HG03025 (cell line): Measurements from ENCODE around the gene IL1R2.
"Not testable (repeated sequence)": the region's sequence is repeated elsewhere in the genome, so short reads cannot be mapped to it uniquely, and the experiment has no call there.

Experiments used
- ATAC-seq: cut with Tn5 transposase; IDR thresholded peaks from one replicate; pipeline ENCODE4 v1.9.1; 2021; ENCODE audit warnings: mild to moderate bottlenecking, moderate library complexity; ENCODE audit not compliant: unreplicated experiment, low FRiP score

Gene IL1R2

DNA sequence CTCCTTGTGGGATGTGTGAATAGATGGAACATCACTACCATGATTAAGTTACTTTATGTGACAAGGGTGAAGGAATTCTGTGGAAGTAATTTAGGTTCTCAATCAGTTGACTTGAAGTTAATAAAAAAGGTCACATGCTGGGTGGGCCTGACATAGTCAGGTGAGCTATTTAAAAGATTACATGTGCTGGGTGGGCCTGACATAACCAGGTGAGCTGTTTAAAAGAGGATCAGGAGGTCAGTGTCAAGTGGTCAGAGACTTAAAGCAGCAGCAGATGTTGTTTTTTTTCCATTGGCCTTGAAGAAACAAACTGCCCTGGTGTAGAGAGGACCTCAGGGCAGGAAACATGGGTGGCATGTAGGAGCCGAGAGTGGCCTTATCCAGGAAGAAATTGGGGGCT is 3.3 kb downstream of the IL1R2 start:
- no peak for ATAC-seq

DNA sequence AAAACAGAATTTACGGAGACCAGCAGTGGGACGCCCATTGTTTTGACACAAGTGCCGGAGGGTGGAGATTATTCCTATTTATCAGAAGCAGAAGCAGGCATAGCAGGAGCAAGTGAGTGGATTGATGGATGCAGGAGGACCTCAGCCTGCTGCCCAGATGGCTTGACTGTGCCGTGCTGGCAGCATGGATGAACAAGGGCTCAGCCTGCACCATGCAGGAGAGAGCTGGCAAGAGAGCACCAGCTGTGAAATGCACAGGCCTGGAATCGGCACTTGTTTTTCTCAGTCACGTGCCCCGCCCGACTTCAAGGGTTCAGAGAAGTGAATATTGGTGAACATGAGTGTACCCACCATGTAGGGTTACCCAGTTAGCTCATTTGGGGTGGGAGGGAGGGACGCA is 4.0 kb downstream of the IL1R2 start:
- ATAC-seq, result no peak

DNA sequence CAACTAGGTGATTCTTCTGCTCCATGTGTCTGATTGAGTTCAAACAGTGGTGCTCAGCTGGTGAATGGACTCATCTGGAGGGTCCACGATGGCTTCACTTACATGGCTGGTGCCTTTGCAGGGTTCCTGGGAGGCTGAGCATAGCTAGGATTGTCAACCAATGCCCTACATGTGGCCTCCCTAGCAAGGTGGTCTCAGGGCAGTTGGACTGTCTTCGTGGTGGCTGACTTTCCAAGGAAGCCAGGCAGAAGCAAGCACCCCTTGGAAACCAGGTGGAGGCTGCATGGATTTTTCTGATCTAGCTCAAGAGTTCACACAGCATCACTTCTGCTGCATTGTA is 6.8 kb downstream of the IL1R2 start:
- ATAC-seq, result no peak

DNA sequence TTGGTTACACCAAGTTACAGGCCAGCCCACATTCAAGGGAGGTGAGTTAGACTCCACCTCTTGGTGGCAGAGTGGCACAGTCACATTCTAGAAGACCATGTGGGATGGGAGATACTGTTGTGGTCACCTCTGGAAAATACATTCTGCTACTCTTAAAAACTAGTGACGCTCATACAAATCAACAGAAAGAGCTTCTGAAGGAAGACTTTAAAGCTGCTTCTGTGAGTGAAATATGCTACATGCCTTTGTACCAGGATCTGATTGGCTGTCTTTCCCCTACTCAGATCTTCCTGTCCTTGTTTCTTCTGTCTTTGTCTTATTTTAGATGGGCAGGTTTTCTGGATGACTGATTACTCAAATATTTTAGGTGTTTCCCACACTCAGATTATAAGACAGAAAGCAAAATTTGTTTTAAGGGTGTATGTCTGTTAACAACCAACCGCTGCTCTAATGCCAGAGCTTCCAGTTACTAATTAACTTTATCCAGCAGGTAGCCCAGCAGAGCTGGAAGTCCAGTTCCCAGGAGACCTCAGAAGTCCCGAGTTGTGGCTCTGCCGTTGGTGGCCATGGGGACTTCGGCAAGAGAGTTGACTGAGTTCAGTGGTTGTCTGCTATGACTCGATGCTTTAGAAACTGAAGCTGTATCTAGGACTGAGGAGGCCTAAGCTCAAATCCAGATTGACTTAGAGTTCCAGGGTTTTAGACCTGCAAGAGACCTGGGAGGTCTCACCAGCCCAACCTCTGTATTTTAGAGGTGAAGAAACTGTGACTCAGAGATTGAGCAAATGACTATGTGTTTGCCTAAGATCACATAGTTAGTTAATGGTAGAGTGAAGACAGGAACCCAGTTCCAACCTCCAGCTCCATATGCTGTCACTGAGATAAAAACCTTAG is 7.4 kb downstream of the IL1R2 start:
- ATAC-seq, result no peak

DNA sequence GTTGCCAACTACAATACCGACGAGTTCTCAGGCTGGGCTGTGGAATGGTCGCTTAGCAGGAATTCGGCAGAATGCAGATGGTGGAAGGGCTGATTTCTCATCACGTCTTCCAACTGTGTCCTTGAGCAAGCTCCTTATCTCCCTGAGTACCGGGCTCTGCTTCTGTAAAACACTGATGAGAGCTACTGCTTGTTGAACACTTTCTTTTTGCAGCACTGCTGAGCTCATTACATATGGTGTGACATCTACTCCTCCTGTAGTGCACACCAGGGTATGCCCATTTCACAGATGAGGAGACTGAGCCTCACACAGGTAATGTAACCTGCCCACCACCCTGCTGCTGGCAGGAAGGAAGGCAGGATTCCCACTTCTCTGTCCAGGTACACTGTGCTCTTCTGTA is 8.3 kb downstream of the IL1R2 start:
- ATAC-seq, result no peak

DNA sequence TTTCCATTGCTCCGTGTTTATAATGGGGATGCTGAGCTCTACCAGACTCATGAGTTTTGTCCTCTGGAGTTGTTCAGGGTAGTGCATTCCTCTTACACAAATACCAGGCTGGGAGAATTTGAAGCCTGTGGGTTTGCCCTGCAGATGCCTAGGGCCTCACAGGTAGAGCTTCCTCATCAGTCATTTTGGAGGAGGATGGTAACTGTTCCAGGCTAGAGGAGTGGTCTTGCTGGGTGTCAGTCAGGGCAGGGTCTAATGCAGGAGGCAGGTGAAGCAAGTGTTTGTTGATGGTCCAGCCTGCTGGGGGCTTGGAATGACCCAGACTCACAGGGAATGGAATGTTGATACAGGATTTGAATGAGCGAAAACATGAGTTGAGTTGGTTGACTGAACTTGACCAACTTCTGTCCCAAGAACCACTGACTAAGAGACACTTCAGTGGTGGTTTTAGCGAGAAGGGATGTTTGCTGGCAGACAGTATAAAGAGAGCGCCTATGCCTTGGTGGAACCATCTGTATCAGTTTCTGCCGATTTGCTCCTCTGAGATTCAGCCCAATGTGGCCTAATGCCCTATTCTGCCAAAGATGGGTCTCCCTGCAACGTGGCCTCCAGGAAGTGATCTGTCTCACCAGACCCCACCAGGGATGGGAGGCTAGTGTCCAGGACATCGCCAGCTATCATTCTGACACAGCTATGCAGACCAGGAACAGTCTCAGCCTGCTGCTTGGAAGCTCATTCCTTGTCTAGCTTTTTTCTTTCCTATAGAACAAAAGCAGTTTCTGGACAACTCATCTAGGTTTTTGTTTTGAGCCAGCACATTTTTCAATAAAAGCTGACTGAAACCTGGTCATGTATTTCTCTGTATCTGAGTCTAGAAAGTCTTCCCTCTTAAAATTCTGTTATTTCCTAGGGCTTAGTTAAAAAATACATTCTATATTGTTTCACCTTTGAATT is 9.3 kb downstream of the IL1R2 start:
- no peak for ATAC-seq

DNA sequence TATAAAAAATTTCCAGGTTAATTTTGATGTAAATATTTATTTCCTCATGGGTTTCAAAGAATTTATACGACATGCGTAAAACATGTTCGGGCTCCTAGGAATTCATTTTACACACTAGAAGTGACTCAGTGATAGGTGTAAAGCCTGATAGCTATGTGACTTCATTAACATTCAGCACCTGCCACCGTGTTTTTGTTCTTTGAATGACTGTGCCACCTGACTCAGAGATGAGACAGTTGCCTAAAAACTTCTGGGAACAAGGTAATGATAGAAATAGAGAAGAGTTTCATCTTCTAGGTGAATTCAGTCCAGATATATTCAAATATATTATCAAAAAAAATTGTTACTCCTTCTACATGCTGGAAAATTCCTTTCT is 10.0 kb downstream of the IL1R2 start:
- ATAC-seq, result no peak

DNA sequence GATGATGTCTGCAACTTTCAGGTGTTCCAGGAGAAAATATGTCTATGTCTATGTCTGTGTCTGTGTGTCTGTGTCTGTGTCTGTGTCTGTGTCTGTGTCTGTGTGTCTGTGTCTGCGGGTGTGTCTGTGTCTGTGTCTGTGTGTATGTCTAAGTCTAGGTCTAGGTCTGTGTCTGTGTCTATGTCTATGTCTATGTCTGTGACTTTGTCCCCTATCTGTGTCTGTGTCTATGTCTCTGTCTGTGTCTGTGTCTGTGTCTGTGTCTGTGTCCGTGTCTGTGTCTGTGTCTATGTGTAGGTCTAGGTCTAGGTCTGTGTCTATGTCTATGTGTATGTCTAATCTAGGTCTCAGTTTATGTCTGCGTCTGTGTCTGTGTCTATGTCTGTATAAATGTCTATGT is 10.5 kb downstream of the IL1R2 start:
- ATAC-seq, result no peak

DNA sequence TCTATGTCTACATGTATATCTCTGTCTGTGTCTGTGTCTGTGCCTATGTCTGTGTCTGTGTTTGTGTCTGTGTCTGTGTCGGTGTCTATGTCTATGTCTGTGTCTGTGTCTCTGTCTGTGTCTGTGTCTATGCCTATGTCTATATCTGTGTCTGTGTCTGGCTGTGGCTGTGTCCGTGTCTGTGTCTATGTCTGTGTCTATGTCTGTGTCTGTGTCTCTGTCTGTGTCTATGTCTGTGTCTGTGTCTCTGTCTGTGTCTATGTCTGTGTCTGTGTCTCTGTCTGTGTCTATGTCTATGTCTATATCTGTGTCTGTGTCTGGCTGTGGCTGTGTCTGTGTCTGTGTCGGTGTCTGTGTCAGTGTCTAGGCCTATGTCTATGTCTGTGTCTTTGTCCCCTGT is 11.1 kb downstream of the IL1R2 start:
- not testable (repeated sequence) for ATAC-seq

DNA sequence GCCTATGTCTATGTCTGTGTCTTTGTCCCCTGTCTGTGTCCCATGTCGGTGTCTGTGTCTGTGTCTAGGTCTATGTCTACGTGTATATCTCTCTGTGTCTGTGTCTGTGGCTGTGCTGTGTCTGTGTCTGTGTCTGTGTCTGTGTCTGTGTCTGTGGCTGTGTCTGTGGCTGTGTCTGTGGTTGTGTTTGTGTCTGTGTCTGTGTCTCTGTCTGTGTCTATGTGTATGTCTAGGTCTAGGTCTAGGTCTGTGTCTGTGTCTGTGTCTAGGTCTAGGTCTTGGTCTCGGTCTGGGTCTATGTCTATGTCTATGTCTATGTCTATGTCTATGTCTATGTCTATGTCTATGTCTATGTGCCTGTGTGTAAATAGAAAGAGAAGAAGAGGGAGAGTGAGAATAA is 11.9 kb downstream of the IL1R2 start:
- no peak for ATAC-seq

DNA sequence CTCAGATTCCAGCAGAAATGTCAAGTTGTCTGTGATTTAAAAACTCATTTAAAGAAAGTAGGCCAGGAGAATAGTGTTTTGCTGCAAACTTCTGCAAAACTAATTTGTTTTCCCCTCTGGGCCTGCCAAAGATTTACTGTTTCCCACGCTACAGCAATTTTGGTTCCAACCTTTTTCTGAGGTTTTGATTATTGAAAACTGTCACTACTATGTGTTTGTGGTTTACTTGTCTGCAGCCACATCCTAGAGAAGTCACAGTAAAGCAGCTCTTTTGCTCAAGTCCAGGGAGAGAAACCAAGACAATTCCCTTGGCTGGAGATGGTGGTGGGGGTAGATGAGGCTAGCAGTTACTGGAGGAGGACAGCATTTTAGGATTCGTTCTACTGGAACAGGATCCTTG is 12.8 kb downstream of the IL1R2 start:
- ATAC-seq, result no peak

DNA sequence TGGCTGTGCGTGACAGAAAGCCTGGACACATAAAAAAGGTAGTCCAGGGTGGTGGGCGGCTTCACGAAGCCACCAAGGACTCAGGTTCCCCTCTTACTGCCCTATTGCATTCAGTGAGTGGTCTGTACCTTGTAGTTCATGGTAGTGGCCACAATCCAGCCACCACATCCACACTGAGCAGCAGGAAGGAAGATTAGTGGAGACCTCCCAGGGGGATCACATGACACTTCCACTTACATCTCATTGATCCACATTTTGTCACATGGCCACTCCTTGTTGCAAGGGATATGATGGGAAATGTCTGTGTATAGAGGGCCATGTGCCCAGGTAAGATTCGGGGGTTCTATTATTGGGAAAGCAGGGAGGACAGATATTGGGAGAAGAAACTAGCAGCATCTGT is 13.7 kb downstream of the IL1R2 start:
- no peak for ATAC-seq

DNA sequence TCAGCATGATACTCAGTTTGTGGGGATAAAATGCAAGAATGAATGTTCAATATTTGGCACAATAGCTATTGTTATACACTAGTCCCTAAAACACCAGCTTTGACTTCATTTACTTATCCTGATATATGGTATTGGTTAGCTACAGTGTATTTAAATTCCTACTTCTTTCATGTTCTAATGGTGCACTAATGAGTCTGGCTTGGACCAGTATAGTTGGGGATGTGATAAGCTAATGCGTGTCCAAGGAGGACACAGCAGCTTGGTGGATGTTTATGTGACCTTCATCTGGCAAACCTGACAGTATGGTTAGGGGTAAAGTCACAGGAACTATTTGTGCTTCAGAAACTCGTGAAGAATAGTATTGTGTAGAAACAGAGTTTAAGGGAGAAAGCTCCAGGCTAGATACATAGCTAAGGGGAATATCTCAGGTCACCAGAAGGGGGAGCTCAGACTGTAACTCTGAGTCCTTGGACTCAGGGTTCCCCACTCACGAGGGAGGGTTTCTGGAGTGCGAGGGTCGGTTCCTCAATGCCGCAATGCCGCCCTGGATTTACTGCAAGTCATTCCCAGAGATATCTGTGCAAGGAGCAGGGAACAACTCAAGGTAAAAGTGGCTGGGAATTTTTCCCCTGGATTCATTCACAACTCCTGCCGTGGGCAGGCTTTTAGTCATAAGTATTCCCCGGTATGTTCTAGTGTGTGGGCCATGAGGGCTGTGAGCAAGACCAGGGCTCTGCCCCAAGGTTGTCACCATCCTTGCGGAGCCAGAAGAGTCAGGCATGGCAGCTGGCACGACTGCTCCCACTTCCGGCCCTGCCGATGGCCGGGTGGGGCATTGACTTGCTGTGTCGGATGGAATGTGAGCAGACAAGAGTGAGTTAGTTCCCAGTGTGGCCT is 14.5 kb downstream of the IL1R2 start:
- ATAC-seq, result no peak

DNA sequence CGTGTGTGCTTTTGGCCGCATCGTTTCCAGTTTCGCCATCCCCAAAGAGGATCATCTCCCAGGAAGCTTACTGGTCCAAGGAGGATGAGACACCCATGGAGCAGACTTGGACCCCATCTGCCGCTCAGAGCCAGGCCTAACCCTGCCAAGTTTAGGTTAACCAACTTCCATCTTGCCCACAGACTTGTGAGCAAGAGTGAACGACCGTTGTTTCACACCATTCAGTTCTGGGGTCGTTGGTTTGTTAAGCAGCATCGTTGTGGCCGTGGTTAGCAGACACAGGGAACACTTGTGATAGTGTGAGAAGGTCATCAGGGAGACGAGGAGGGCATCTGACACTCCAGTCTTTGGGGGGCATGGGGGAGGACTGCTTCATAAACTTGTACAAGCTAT is 15.1 kb downstream of the IL1R2 start:
- ATAC-seq, result no peak

DNA sequence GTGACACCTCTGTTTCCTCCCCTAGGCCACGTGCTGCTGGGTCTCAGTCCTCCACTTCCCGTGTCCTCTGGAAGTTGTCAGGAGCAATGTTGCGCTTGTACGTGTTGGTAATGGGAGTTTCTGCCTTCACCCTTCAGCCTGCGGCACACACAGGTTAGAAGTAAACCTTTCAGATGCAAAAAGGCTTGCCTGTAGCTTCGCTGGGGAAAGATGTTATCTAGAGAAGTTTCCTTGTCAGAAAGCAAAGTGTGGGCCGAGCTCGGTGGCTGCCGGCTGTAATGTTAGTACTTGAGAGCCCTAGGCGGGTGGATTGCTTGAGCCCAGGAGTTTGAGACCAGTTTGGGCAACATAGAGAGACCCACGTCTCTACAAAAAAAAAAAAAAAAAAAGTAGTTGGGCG is 16.7 kb downstream of the IL1R2 start:
- ATAC-seq, result no peak

DNA sequence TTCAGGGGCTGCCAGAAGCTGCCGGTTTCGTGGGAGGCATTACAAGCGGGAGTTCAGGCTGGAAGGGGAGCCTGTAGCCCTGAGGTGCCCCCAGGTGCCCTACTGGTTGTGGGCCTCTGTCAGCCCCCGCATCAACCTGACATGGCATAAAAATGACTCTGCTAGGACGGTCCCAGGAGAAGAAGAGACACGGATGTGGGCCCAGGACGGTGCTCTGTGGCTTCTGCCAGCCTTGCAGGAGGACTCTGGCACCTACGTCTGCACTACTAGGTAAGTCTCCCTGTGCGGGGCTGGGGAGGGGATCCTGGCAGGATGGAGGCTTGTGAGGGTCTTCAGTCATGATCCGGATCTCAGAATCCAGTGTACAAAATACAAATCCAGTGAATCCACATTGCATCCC is 17.8 kb downstream of the IL1R2 start:
- no peak for ATAC-seq

DNA sequence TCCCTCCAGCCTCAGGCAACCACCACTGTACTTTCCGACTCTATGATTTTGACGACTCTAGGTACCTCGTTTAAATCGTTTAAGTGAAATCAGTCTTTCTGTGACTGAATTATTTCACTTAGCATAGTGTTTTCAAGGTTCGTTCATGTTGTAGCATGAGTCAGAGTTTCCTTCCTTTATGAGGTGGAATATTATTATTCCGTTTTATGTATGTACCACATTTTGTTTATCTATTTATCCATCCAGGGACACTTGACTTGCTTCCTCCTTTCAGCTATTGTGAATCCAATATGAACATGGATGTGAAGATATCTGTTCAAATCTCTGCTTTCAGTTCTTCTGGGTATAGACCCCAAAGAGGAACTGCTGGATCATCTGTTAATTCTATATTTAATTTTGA is 19.1 kb downstream of the IL1R2 start:
- no peak for ATAC-seq

DNA sequence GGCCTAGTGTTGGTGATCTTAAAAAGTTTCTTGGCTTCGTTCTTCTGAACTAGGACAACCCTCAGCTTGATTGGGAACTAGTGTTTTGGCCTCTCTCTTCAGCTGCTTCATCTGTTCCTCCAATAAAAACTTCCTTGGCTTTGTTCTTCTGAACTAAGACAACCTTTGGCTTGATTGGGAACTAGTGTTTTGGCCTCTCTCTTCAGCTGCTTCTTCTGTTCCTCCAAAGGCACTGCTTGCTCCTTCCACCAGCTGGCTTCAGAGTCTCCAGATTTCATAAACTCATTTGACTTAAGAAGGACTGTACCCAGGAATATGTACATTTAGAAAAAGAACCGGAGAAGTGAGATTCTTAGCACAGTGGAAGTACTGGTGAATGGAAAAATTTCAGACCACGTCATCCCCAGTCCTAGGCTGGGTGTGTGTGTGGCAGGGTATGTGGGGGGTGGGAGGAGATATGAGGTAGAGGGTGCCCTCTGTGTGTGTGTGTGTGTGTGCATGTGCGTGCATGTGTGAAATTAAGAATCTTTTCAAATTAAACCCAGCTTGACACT is 20.4 kb downstream of the IL1R2 start:
- no peak for ATAC-seq

DNA sequence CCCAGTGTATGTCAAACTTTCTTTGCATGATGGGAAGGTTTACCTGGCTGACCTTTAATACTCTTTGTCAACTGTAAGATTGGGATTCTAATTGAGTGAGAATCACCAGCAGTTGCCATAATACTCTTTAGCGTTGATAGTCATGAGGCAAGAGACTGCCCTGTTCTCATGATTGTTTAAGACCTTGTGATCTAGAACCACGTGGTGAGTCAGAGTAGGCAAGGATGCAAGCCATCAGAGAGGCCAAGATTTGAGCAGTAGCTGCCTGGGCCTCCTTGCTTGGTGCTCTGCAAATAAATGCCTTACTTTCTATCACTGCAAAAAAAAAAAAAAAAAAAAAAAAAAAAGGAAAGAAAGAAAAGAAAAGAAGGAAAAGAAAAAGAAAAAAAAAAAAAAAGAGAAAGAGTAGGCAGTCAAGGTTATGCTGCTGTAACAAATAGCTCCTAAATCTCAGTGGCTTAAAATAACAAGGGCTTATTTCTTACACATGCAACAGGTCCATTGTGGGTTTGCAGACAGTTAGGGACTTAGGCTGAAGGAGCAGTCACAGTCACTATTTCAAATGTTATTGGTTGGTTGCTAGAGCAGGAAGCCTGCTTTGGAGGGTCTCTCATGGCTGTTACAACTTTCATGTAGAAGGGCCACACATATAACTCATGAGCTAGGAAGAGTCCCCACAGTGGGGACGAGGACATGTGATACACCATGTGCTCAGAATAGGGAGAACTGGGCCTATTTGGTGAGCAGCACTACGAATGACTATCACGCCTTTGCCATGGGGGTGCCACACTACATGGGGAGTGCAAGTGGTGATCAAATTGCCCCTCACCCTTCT is 21.7 kb downstream of the IL1R2 start:
- no peak for ATAC-seq

DNA sequence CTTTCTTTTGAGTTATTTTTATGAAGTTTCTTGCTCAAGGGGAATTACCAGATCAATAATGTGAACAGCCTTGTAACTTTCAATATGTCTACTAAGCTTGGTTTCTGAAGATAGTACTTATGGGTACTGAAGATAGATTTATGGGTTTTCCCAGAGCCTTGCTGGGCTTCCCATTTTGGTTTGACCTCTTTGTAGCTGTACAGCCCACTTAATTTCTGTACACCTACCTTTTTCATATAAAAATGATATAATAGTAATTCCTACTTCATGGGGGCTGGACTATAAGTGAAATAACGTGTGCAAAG is 22.2 kb downstream of the IL1R2 start:
- ATAC-seq, result no peak
